MM.1S (cell line): ENCODE data around the gene CPA2.

ENCODE experiments used
- DNase-seq: peaks from one replicate; pipeline ENCODE4 v3.0.0-alpha.2; 2015
- H2AFZ ChIP-seq: fragments of 300-600 bp; sonication (generic); 2 replicates; pipeline ENCODE4 v1.6.0; 2016; ENCODE audit warnings: antibody characterized with exemption, low read length
- H3F3A ChIP-seq: fragments of 300-600 bp; sonication (generic); 2 replicates; pipeline ENCODE4 v1.6.1; 2016; ENCODE audit warnings: mild to moderate bottlenecking, antibody characterized with exemption, low read length, moderate library complexity, mixed read lengths; ENCODE audit not compliant: insufficient read depth
- H3K27ac ChIP-seq: fragments of 300-600 bp; sonication (generic); 2 replicates; pipeline ENCODE4 v1.5.1; 2016; ENCODE audit warnings: mild to moderate bottlenecking, low read length
- H3K27me3 ChIP-seq: fragments of 300-600 bp; sonication (generic); replicated peaks from 2 replicates; pipeline ENCODE4 v1.6.0; 2016; ENCODE audit warnings: low read length; ENCODE audit not compliant: insufficient read depth
- H3K36me3 ChIP-seq: fragments of 300-600 bp; sonication (generic); replicated peaks from 2 replicates; pipeline ENCODE4 v1.6.1; 2016; ENCODE audit warnings: mild to moderate bottlenecking, low read length, mixed read lengths; ENCODE audit not compliant: insufficient read depth
- H3K4me1 ChIP-seq: fragments of 300-600 bp; sonication (generic); 2 replicates; pipeline ENCODE4 v1.6.1; 2016; ENCODE audit warnings: low read length, mixed read lengths
- H3K4me2 ChIP-seq: fragments of 300-600 bp; sonication (generic); 2 replicates; pipeline ENCODE4 v1.6.0; 2016; ENCODE audit warnings: low read depth, low read length
- H3K4me3 ChIP-seq: fragments of 300-600 bp; sonication (generic); 2 replicates; pipeline ENCODE4 v1.5.1; 2016; ENCODE audit warnings: low read length, mixed read lengths
- H3K79me2 ChIP-seq: fragments of 300-600 bp; sonication (generic); 2 replicates; pipeline ENCODE4 v1.6.1; 2016; ENCODE audit warnings: mixed run types, low read length, mixed read lengths
- H3K9ac ChIP-seq: fragments of 300-600 bp; sonication (generic); 2 replicates; pipeline ENCODE4 v1.6.1; 2016; ENCODE audit warnings: low read length, mixed read lengths
- H3K9me2 ChIP-seq: fragments of 300-600 bp; sonication (generic); replicated peaks from 2 replicates; pipeline ENCODE4 v1.6.1; 2016; ENCODE audit warnings: mild to moderate bottlenecking, low read length, mixed read lengths; ENCODE audit not compliant: insufficient read depth
- H3K9me3 ChIP-seq: fragments of 300-600 bp; sonication (generic); replicated peaks from 2 replicates; pipeline ENCODE4 v1.6.1; 2016; ENCODE audit warnings: mild to moderate bottlenecking, low read length, mixed read lengths; ENCODE audit not compliant: insufficient read depth
- H4K20me1 ChIP-seq: fragments of 300-600 bp; sonication (generic); 2 replicates; pipeline ENCODE4 v1.6.1; 2016; ENCODE audit warnings: mild to moderate bottlenecking, low read length, moderate library complexity, mixed read lengths; ENCODE audit not compliant: insufficient read depth
- EZH2 ChIP-seq: fragments of 300-600 bp; sonication (generic); optimal IDR thresholded peaks from 2 replicates; pipeline ENCODE3; 2017; ENCODE audit warnings: low read depth, mild to moderate bottlenecking, antibody characterized with exemption, low read length, mixed read lengths
- EZH2phosphoT487 ChIP-seq: fragments of 300-600 bp; sonication (generic); IDR thresholded peaks from 2 replicates; pipeline ENCODE4 v1.6.1; 2018; ENCODE audit warnings: antibody characterized with exemption, low read length
- TF ChIP-seq, protein P1 (sequence below): fragments of 300-600 bp; sonication (generic); IDR thresholded peaks from 2 replicates; pipeline ENCODE4 v1.5.1; 2016; ENCODE audit warnings: antibody characterized with exemption, low read length, mixed read lengths

The CPA2 gene

DNA sequence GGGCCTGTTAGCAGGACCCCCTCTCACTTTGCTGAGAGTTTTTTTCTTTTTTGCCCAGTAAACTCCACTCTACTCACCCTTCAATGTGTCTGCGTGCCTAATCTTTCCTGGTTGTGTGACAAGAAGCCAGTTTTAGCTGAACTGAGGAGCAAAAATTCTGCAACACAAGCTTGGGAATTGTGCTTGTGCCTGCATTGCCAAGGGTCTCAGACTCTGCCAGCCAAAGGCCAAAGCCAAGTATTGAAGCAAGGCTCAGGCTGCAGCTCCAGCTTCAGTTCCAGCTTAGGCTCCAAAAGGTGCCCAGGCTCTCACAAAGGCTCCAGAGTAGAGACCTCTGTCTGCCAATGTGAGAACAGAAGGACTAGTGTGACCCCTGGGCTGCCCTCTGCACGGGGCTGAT lies 4.2 kb upstream of the CPA2 start:
- H2AFZ ChIP-seq: no peak overlapping the region
- H3F3A ChIP-seq: no peaks in the 10 kb centered on the region
- H3K4me3 ChIP-seq: no peak overlapping the region

DNA sequence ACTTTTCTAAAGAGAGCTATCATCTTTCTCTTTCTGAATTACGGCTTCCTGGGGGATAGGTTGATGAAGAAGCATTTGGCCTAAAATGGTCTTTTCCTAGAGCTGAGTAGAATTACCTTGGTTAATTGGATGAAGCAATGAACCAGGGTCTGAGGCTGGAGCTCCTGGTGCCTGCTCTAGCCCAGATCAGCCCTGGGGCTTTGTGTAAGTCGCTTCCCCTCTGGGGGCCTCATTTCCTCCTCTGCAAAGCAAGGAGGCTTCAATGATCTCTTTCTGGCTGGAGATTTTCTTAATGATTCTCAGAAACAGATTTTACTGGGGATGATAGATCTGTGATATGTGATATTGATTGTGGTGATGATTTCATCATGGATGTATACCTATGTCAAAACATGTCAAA lies 3.5 kb upstream of the CPA2 start:
- no peak overlapping the region for H2AFZ ChIP-seq
- H3K4me1 ChIP-seq: 0 out of 2 replicates have a peak, but pooled peaks cover 4% of the 10 kb centered on the region
- TF ChIP-seq, protein P1, sequence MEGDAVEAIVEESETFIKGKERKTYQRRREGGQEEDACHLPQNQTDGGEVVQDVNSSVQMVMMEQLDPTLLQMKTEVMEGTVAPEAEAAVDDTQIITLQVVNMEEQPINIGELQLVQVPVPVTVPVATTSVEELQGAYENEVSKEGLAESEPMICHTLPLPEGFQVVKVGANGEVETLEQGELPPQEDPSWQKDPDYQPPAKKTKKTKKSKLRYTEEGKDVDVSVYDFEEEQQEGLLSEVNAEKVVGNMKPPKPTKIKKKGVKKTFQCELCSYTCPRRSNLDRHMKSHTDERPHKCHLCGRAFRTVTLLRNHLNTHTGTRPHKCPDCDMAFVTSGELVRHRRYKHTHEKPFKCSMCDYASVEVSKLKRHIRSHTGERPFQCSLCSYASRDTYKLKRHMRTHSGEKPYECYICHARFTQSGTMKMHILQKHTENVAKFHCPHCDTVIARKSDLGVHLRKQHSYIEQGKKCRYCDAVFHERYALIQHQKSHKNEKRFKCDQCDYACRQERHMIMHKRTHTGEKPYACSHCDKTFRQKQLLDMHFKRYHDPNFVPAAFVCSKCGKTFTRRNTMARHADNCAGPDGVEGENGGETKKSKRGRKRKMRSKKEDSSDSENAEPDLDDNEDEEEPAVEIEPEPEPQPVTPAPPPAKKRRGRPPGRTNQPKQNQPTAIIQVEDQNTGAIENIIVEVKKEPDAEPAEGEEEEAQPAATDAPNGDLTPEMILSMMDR: no peak
- TF ChIP-seq EZH2phosphoT487: no peak
- TF ChIP-seq EZH2: no peak
- H4K20me1 ChIP-seq: no peaks in the 10 kb centered on the region
- H3K4me3 ChIP-seq: no peak overlapping the region
- no peak overlapping the region for H3K4me2 ChIP-seq
- H3K36me3 ChIP-seq: no peaks in the 10 kb centered on the region
- H3K79me2 ChIP-seq: no peaks in the 10 kb centered on the region
- no peaks in the 10 kb centered on the region for H3F3A ChIP-seq
- H3K9ac ChIP-seq: no peak overlapping the region
- H3K27me3 ChIP-seq: no peaks in the 10 kb centered on the region
- H3K9me2 ChIP-seq: no peaks in the 10 kb centered on the region
- H3K27ac ChIP-seq: no peak overlapping the region
- H3K9me3 ChIP-seq: no peaks in the 10 kb centered on the region
- no peak for DNase-seq

More for the DNA sequence above, 4.2 kb upstream of the CPA2 start:
- Histone ChIP-seq H3K9me3 (no peaks in the 10 kb centered on the region), H3K4me2 (no peak overlapping the region), H3K27ac (no peak overlapping the region), H3K9me2 (no peaks in the 10 kb centered on the region), H3K36me3 (no peaks in the 10 kb centered on the region), H3K79me2 (no peaks in the 10 kb centered on the region), H3K4me1 (no peaks in the 10 kb centered on the region), H3K9ac (no peak overlapping the region), H4K20me1 (no peaks in the 10 kb centered on the region), H3K27me3 (no peaks in the 10 kb centered on the region)
- DNase-seq: no peak
- no peak for TF ChIP-seq EZH2
- TF ChIP-seq, protein P1: no peak
- no peak for TF ChIP-seq EZH2phosphoT487

DNA sequence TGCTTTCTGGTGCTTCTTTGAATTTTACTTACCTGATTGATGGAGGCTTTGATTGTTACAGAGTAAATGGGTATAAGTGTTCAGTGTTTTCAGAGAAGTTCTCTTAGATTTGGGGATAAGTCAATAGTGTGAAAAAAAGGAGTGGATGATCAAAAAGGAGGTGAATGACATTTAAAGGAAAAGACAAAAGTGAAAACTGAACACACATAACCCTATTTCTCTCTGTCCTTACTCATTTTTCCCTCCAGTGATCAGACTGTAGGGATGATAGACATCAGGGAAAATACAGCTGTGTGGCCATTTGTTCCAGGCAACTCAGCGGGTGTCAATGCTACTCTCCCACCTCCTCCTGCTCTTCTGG lies 278 bp downstream of the CPA2 start:
- Histone ChIP-seq H3K4me3 (no peak overlapping the region), H3K9me2 (no peaks in the 10 kb centered on the region), H3K9ac (no peak overlapping the region), H3F3A (no peaks in the 10 kb centered on the region), H3K4me2 (no peak overlapping the region), H3K27me3 (no peaks in the 10 kb centered on the region), H3K27ac (no peak overlapping the region), H3K36me3 (no peaks in the 10 kb centered on the region), H3K79me2 (no peaks in the 10 kb centered on the region), H3K9me3 (no peaks in the 10 kb centered on the region), H3K4me1 (peaks cover 13% of the 10 kb centered on the region), H4K20me1 (no peaks in the 10 kb centered on the region), H2AFZ (no peak overlapping the region)
- no peak for TF ChIP-seq EZH2phosphoT487
- TF ChIP-seq, protein P1: no peak
- DNase-seq: no peak
